NCI-H345 (cell line): ENCODE data around the gene ANO2.

Experiments
- DNase-seq: peaks from one replicate; lab custom pipeline; 2025; lab: John Stamatoyannopoulos, UW

Gene ANO2

GRCh38 chr12:5945071-5946008 lies at the start of gene ANO2:
ANO2 (minus strand) TSS chr12:5945259; CDS start chr12:5945217, 42 bp downstream.
- DNase-seq = peak; percentile 37

GRCh38 chr12:5989621-5990020 lies 44.6 kb upstream of the ANO2 start:
- DNase-seq = no peak

GRCh38 chr12:5988659-5989116 lies 43.6 kb upstream of the ANO2 start:
- peak; percentile 79 for DNase-seq

- DNase-seq = peak; percentile 52
These were observed 43.0 kb upstream of the ANO2 start for GRCh38 chr12:5988088-5988487.

GRCh38 chr12:5987573-5987972 lies 42.5 kb upstream of the ANO2 start:
- no peak for DNase-seq

GRCh38 chr12:5985471-5985870 lies 40.4 kb upstream of the ANO2 start:
- DNase-seq = no peak

- no peak for DNase-seq
These were observed 39.8 kb upstream of the ANO2 start for GRCh38 chr12:5984873-5985272.

GRCh38 chr12:5982106-5982505 lies 37.0 kb upstream of the ANO2 start:
- DNase-seq = no peak

- DNase-seq = no peak
These were observed 32.5 kb upstream of the ANO2 start for GRCh38 chr12:5977556-5977955.

GRCh38 chr12:5976711-5977110 lies 31.7 kb upstream of the ANO2 start:
- no peak for DNase-seq

GRCh38 chr12:5976196-5976595 lies 31.1 kb upstream of the ANO2 start:
- no peak for DNase-seq

- DNase-seq = no peak
These were observed 28.5 kb upstream of the ANO2 start for GRCh38 chr12:5973461-5974115.

GRCh38 chr12:5972387-5972786 lies 27.3 kb upstream of the ANO2 start:
- DNase-seq = no peak

GRCh38 chr12:5971194-5971850 lies 26.3 kb upstream of the ANO2 start:
- no peak for DNase-seq

GRCh38 chr12:5969974-5970690 lies 25.1 kb upstream of the ANO2 start:
- no peak for DNase-seq

- DNase-seq = no peak
These were observed 24.3 kb upstream of the ANO2 start for GRCh38 chr12:5969156-5969973.

- no peak for DNase-seq
These were observed 22.8 kb upstream of the ANO2 start for GRCh38 chr12:5967645-5968415.

GRCh38 chr12:5966486-5967095 lies 21.5 kb upstream of the ANO2 start:
- DNase-seq = no peak

- DNase-seq = peak; percentile 59
These were observed 20.9 kb upstream of the ANO2 start for GRCh38 chr12:5965950-5966383.
